ENCODE measurements around the gene MOK.

MOK gene

DNA sequence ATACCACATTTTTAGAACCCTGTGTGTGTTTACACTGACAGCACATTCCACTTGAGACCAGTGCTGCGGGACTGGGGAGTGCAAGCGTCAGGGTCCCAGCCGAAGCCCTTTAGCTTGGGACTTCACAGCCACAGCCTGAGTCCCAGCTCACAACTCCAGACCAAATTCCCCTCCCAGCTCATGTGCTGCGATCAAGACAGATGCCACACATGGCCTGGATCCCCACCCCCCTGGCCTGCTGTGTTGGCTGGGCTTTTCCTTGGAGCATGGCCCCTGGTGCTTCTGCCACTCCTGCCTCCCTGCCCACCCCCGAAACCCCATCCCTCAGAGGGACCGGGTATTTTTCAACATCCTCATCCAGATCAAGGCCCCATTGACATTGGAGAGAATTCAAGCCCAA lies 101.6 kb downstream of the MOK start:
- DNase-seq (ENCODE audit: low read depth), result no peak

DNA sequence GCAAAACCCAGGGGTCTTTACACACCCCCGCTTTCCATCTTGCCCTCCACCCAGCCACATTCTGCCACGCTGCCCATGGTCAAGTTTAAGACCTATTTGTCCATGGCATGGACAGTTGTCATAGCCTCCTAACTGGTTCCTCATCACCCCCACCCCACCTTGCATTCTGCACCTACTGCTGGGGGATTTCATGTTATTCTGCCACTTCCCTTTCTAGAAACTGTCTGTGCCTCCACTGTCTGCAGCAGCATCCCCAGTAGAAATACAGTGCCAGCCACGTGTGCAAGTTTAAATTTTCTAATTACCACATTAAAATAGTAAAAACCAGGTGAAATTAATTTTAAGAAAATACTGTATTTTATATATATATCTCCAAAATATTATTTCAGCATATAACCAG lies 102.0 kb downstream of the MOK start:
- DNase-seq (ENCODE audit: low read depth), result no peak

DNA sequence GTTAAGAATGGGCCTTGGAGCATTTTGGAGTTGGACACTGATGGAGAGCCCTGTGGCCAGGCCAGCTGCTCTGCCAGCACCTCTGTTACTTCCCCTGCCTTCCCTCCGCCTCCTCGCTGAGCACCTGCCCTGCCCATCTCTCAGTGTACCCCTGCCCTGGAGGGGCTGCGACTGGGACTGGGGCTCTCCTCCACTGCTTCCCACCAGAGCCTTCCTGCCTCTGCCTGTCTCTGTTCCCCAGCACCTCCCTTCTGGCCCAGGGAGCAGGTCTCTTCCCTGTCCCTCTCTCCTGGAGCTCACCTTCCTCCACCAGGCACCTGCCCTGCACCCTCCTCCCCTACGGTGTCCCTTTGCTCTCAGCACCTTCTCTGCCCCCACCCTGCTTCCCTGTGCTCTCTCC lies 103.2 kb downstream of the MOK start:
- DNase-seq (ENCODE audit: low read depth), result no peak

DNA sequence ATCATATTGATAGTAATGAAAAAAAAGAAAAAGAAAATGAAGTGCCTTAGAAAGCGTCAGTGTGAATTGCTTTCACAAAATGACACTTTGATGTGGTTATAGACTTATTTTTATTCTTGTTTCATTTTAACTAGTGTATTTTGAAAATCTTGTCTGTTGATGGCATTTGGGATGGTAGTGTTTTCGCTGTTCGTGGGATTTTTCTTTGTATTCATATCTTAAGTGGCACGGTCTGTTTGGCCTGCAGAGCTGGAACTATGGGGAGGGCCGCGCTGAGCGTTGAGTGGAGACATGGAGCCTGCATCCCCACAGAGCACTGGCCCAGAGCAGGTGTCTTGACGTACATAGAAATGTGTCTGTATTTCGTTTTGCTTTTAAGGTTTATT lies 103.6 kb downstream of the MOK start:
- DNase-seq (ENCODE audit: low read depth), result no peak

GRCh38 chr14:102200690-102201352 lies 104.1 kb downstream of the MOK start:
- DNase-seq (ENCODE audit: low read depth), result no peak

DNA sequence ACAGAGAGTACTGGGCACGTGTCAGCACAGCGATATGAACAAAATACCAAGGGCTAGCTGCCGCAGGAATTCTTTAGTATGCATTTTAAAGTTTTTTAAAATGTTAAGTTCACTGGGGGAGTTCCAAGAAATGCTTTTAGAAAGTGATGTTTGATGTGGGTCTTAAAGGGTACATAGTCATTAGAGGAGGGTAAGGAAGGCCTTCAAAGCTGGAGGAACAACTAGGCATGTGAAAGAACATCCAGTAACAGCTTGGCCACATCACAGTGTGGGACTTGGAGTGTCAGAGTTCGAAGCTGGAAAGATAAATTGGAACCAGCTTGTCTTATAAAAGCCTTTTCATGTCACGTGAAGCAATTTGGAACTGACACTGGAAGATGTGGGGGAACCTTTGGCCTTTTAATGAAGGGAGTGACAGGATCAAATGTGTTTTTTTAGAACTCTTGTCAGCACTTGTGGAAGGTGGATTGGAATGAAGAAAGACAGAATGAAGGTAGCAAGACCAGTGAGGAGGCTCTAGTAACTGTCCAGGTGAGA lies 107.6 kb downstream of the MOK start:
- DNase-seq (ENCODE audit: low read depth), result no peak

- DNase-seq (ENCODE audit: low read depth), result no peak
Measured at GRCh38 chr14:102196902-102197230, 108.1 kb downstream of the MOK start.

- DNase-seq (ENCODE audit: low read depth), result no peak
Measured at GRCh38 chr14:102196039-102196901, 108.7 kb downstream of the MOK start.

DNA sequence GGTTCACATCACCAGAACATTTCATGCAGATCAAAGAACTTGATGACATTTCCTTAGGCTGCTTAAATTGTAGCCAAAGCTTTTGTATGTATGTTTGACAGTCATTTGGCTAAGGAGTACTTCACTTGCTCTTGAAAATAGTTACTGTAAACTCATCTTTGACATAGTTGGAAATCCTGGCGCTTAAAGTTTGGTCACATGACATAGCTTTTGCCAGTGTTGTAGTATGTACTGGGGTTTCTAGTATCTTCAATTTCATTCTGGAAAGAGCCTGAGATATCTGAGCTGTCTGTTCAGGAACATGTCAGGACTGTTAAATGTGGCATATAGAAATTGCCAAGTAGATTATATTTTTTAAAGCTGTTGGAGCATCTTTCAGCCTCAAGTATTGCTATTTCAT lies 109.5 kb downstream of the MOK start:
- DNase-seq (ENCODE audit: low read depth), result no peak

DNA sequence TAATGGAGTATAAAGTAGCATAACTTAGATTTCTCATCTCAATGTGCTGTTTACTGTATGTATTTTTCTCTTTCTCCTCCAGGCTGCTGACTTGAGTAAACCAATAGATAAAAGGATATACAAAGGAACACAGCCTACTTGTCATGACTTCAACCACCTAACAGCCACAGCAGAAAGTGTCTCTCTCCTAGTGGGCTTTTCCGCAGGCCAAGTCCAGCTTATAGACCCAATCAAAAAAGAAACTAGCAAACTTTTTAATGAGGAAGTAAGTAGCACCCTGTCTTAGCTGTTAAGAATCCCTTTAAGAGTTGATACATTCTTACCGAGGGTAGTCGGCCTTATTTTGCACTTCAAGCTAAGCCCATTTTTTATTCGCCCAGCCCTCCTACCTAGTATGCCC lies 110.1 kb downstream of the MOK start:
- no peak for DNase-seq (ENCODE audit: low read depth)

DNA sequence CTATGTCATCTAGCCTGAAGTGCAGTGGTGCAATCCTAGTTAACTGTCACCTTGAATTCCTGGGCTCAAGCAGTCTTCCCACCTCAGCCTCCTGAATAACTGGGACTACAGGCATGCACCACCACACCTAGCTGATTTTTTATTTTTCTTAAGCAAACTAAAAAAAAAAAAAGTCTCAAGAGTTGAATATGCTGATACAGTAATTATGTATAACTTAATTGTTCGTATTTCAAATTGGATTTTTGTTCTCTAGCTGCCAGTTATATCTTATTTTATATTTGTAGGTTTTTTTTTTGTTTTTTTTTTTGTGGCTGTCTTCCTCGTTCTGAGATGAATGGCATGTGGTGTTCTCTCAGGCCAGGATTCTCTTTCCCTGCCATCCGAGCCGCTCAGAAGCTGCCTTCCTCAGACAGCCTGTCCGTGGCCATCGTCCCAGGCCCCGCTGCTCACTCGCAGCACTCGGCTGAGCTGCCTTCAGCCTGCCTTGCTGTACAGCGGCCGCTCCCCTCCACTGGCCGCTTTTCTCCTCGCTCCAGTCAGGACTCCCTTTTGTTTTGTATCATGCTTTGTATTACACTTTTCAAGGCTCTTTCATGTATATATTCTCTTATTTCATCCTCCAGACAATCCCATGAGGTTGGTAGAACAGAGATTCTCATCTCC lies 112.0 kb downstream of the MOK start:
- no peak for DNase-seq (ENCODE audit: low read depth)

DNA sequence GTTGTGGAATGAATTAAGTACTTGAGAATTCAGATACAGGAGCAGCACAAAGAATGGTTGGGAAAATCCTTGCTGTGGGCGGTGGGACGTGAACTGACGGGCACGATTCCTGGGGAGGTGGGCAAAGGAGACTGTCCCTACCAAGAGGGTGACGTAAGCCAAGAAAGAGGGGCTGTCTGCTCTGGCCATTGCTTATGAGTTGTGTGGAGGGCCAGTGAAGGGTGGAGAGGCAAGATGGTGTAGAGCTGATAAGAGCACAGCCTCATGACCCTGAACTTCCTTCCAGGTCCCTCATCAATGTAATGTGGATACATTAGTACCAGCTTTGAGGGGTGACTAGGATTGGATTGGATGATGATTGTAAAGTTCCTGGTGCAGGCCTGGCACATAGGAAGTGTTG lies 115.1 kb downstream of the MOK start:
- no peak for DNase-seq (ENCODE audit: low read depth)

GRCh38 chr14:102188187-102188586 lies 116.8 kb downstream of the MOK start:
- DNase-seq (ENCODE audit: low read depth), result no peak

- no peak for DNase-seq (ENCODE audit: low read depth)
Measured at GRCh38 chr14:102187568-102188001, 117.4 kb downstream of the MOK start.

DNA sequence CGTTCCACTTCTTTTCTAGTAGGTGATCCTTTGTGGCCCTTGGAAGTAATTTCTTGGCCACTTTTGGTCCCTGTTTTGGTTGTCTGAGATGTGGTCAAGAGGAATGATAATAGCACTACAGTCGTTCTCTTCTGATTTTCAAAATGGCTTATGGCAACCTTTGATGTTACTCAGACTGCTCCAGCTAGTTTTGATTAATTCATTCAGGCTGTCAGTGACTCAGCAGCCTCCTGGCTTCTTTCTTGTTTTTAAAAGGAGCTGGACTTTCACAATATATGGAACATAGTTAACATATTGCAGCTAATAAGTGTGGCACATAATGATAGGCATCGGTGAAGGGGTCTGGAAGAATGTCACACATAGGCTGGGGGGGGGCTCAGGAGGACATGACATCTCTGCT lies 117.9 kb downstream of the MOK start:
- DNase-seq (ENCODE audit: low read depth), result no peak

GRCh38 chr14:102185360-102185759 lies 119.6 kb downstream of the MOK start:
- DNase-seq (ENCODE audit: low read depth), result no peak

DNA sequence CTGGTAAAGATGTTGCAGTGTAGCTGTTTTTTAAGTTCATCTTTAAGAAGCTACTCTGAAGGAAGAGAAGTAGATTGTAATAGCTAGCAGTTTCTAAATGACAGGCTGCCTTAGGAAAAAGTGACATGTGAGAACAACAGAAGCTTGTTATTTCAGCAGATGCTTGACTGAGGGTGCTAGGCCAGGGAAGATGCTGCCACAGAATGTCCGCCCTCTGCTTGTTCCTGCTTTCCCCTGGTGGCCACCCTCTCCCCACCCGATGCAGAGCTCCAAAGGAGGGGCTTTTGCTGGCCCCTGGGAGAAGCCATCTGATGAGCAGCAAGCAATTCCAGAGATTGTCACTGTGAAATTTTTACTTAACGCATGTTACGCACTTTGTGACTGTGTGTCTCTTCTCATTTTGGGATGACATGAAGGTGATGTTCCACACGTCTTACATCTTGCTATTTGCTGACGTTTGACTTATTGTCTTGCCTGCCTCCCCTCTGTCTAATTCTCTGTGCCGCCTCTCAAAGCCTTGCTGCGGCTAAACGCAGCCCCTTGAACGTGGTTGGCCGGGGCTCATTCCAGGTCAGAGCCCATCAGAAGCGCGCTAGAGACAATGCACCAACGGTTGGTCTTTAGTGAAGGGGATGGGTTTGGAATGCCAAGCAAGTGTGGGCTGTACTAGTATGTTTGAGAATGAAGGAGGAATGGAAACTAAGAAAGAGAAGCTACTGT lies 120.5 kb downstream of the MOK start:
- no peak for DNase-seq (ENCODE audit: low read depth)

DNA sequence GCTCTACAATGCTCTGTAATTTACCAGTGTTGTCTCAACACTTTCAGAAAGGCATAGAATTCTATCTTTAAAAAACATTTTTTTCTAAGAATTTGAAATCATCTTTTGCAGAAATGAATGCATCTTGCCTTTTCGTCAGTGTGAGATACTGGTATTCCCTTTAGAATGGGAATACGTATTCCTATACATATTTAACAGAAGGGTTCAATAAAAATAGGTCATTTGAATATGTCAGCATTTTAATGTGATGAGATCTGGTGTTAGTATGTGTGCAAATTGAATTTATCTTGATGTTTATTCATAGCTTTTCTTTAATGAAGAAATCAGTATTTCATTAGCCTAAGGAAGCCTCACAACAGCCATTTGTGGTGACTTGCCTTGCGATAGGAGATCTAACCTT lies 121.1 kb downstream of the MOK start:
- no peak for DNase-seq (ENCODE audit: low read depth)

DNA sequence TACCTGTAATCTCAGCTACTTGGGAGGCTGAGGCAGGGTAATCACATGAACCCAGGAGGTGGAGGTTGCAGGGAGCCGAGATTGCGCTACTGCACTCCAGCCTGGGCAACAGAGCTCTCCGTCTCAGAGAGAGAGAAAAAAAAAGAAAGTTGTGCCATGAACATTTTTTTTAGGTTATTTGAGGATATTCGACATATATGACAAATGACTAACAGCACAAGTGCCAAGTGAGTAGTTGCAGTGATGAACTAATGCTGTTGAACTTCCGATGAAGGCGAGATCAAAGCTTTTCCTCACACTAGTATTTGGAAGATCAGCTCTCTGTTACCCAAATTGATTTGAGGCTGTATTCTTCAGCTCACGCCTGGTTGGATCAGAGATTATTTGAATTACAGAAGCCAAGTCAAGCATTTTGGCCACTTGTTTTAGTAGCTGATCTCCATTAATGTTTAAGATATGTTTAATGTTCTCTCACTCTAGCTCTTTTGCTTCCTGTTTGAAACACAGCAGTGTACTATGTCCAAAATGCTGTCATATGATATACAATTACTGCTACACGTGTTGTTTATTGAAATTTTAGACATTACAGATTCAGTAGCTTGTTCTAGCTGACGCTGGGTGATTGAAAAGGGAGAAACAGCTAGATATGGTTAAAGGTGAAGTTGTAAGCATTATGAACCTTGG lies 121.9 kb downstream of the MOK start:
- no peak for DNase-seq (ENCODE audit: low read depth)

GRCh38 chr14:102182190-102182589 lies 122.8 kb downstream of the MOK start:
- DNase-seq (ENCODE audit: low read depth), result no peak

DNA sequence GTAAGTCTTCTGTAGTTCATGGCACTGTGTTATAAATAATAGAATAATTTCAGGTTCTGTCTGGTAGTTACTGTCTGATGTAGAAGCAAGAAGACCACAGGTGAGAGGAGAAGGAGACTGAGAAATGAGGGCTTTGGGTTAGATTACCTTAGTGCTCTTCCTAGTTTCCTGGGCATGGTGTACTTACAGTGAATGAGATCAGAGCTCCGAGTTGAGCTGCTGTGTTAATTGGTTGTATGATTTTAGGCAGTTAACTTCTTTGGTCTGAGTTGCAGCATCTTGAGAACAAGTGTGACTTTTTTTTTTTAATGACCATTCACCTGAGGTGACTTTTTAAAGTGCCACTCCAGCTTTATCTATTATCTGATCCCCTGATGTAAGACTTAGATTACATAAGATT lies 123.8 kb downstream of the MOK start:
- no peak for DNase-seq (ENCODE audit: low read depth)
